ENCODE results near the gene LYSET. TPM values are rescaled to one million over a fixed set of nuclear protein-coding genes. Genes with fewer than 3 reads are reported as not detected.

The LYSET gene
- total RNA-seq, 1 donor from 2014 or later, result 24.4 TPM

DNA sequence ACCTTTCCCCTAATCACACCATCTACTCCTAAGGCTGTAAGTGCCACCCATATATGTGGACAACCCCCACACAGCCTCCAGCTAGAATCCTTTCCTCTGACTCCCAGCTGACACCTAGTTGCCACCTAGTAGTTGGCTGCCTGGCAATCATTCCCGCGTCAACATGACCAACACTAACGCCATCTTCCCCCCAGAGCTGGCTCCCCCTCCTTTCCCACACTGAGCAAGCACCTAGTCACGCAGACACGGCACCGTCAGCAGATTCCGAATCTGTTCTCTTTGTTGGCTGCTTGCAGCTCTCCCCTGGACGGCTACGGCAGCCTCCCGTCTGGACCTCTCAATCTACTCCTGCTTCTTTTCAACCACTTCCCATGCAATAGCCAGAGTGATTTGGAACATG is 49.7 kb downstream of the LYSET start:
- DNase-seq, result no peak
- Histone ChIP-seq H3K4me3 (no peak overlapping the region), H3K36me3 (peaks cover 3% of the 10 kb centered on the region), H3K9me3 (replicated peaks) (no peaks in the 10 kb centered on the region), H3K4me1 (peaks cover 5% of the 10 kb centered on the region), H3K27me3 (ENCODE audit: low read depth) (no peaks in the 10 kb centered on the region), H3K27ac (replicated peaks) (no peak overlapping the region)
- TF ChIP-seq, protein P1, sequence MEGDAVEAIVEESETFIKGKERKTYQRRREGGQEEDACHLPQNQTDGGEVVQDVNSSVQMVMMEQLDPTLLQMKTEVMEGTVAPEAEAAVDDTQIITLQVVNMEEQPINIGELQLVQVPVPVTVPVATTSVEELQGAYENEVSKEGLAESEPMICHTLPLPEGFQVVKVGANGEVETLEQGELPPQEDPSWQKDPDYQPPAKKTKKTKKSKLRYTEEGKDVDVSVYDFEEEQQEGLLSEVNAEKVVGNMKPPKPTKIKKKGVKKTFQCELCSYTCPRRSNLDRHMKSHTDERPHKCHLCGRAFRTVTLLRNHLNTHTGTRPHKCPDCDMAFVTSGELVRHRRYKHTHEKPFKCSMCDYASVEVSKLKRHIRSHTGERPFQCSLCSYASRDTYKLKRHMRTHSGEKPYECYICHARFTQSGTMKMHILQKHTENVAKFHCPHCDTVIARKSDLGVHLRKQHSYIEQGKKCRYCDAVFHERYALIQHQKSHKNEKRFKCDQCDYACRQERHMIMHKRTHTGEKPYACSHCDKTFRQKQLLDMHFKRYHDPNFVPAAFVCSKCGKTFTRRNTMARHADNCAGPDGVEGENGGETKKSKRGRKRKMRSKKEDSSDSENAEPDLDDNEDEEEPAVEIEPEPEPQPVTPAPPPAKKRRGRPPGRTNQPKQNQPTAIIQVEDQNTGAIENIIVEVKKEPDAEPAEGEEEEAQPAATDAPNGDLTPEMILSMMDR (IDR thresholded peaks at IDR 0.05; ENCODE audit: borderline replicate concordance), result no peak
- intact Hi-C loops (cut with micrococcal nuclease), result no loop called here

Other genes starting within 250 kb of the LYSET start
- gene ITPK1, start 69.4 kb upstream of the LYSET start, total RNA-seq, result 112 TPM
- gene MOAP1, start 420 bp upstream of the LYSET start, total RNA-seq, result 61.1 TPM
- gene GON7, start 21.7 kb downstream of the LYSET start, total RNA-seq, result 19.0 TPM
- gene UBR7, start 21.9 kb downstream of the LYSET start, total RNA-seq, result 18.3 TPM
- gene BTBD7, start 147.7 kb downstream of the LYSET start, total RNA-seq, result 20.2 TPM
- gene COX8C, start 161.9 kb downstream of the LYSET start, total RNA-seq, result 1.3 TPM
- gene UNC79, start 245.6 kb downstream of the LYSET start, total RNA-seq, result 0.25 TPM